Effector memory CD4-positive, alpha-beta T cell (primary cell): ENCODE data around the gene WBP1.

ENCODE experiments used
- DNase-seq, 3 donors: peaks; one replicate each; pipeline ENCODE4 v3.0.0-alpha.2; 2020
- H3K27ac ChIP-seq: 2 replicates; pipeline ENCODE4 v1.7.0; 2013; ENCODE audit warnings: mild to moderate bottlenecking, low read length, moderate library complexity; ENCODE audit not compliant: insufficient read depth, poor library complexity, severe bottlenecking
- H3K27me3 ChIP-seq: replicated peaks from 2 replicates; pipeline ENCODE4 v1.7.0; 2013; ENCODE audit warnings: mild to moderate bottlenecking, low read length; ENCODE audit not compliant: insufficient read depth, control insufficient read depth, poor library complexity, severe bottlenecking
- H3K36me3 ChIP-seq: 2 replicates; pipeline ENCODE4 v1.7.0; 2013; ENCODE audit warnings: mild to moderate bottlenecking, low read length, moderate library complexity; ENCODE audit not compliant: control insufficient read depth, insufficient read depth
- H3K4me1 ChIP-seq: 2 replicates; pipeline ENCODE4 v1.7.0; 2013; ENCODE audit warnings: low read length, mild to moderate bottlenecking; ENCODE audit not compliant: control insufficient read depth, insufficient read depth, poor library complexity, severe bottlenecking
- H3K4me3 ChIP-seq: 2 replicates; pipeline ENCODE4 v1.7.0; 2013; ENCODE audit warnings: low read length, low read depth, mild to moderate bottlenecking; ENCODE audit not compliant: insufficient read depth, poor library complexity, severe bottlenecking
- H3K9me3 ChIP-seq: 2 replicates; pipeline ENCODE4 v1.7.0; 2013; ENCODE audit warnings: mild to moderate bottlenecking, low read length, moderate library complexity; ENCODE audit not compliant: control insufficient read depth

The WBP1 gene

GRCh38 chr2:74427551-74427950 lies 30.7 kb upstream of the WBP1 start:
- Histone ChIP-seq H3K9me3 (no peaks in the 10 kb centered on the region), H3K27ac (no peak overlapping the region), H3K27me3 (no peaks in the 10 kb centered on the region), H3K4me1 (no peaks in the 10 kb centered on the region), H3K36me3 (peaks cover 10% of the 10 kb centered on the region), H3K4me3 (no peak overlapping the region)
- DNase-seq: no peak

GRCh38 chr2:74428675-74429074 lies 29.6 kb upstream of the WBP1 start:
- DNase-seq: no peak
- no peaks in the 10 kb centered on the region for H3K27me3 ChIP-seq
- no peak overlapping the region for H3K27ac ChIP-seq
- peaks cover 10% of the 10 kb centered on the region for H3K36me3 ChIP-seq
- no peaks in the 10 kb centered on the region for H3K4me1 ChIP-seq
- H3K4me3 ChIP-seq: no peak overlapping the region
- H3K9me3 ChIP-seq: no peaks in the 10 kb centered on the region

- Histone ChIP-seq H3K27me3 (no peaks in the 10 kb centered on the region), H3K4me1 (no peaks in the 10 kb centered on the region), H3K27ac (no peak overlapping the region), H3K36me3 (peaks cover 10% of the 10 kb centered on the region), H3K9me3 (no peaks in the 10 kb centered on the region), H3K4me3 (no peak overlapping the region)
- DNase-seq: no peak
Observed at GRCh38 chr2:74429487-74430451, 28.5 kb upstream of the WBP1 start.

GRCh38 chr2:74430502-74430901 lies 27.7 kb upstream of the WBP1 start:
- Histone ChIP-seq H3K36me3 (peaks cover 5% of the 10 kb centered on the region), H3K4me1 (no peaks in the 10 kb centered on the region)

GRCh38 chr2:74436111-74436805 lies 22.0 kb upstream of the WBP1 start:
- Histone ChIP-seq H3K4me1 (peaks cover 8% of the 10 kb centered on the region), H3K4me3 (no peak overlapping the region), H3K9me3 (no peaks in the 10 kb centered on the region), H3K27ac (no peak overlapping the region), H3K36me3 (no peaks in the 10 kb centered on the region), H3K27me3 (peaks cover 21% of the 10 kb centered on the region)
- DNase-seq: no peak

More at GRCh38 chr2:74430502-74430901, 27.7 kb upstream of the WBP1 start:
- no peak for DNase-seq
- Histone ChIP-seq H3K27ac (no peak overlapping the region), H3K4me3 (no peak overlapping the region), H3K27me3 (no peaks in the 10 kb centered on the region), H3K9me3 (no peaks in the 10 kb centered on the region)

GRCh38 chr2:74436848-74437695 lies 21.2 kb upstream of the WBP1 start:
- Histone ChIP-seq H3K27me3 (peaks cover 28% of the 10 kb centered on the region), H3K27ac (no peak overlapping the region), H3K4me1 (peaks cover 16% of the 10 kb centered on the region), H3K9me3 (no peaks in the 10 kb centered on the region), H3K36me3 (no peaks in the 10 kb centered on the region), H3K4me3 (no peak overlapping the region)
- no peak for DNase-seq

GRCh38 chr2:74438248-74438647 lies 20.0 kb upstream of the WBP1 start:
- Histone ChIP-seq H3K27me3 (peaks cover 37% of the 10 kb centered on the region), H3K9me3 (no peaks in the 10 kb centered on the region), H3K4me3 (no peak overlapping the region), H3K36me3 (no peaks in the 10 kb centered on the region), H3K27ac (no peak overlapping the region), H3K4me1 (peaks cover 19% of the 10 kb centered on the region)
- DNase-seq: no peak

GRCh38 chr2:74439373-74439772 lies 18.9 kb upstream of the WBP1 start:
- H3K9me3 ChIP-seq: no peaks in the 10 kb centered on the region
- H3K4me1 ChIP-seq: peaks cover 19% of the 10 kb centered on the region
- peaks cover 37% of the 10 kb centered on the region for H3K27me3 ChIP-seq
- no peak overlapping the region for H3K4me3 ChIP-seq
- no peaks in the 10 kb centered on the region for H3K36me3 ChIP-seq
- H3K27ac ChIP-seq: no peak overlapping the region
- no peak for DNase-seq

- DNase-seq: no peak
- Histone ChIP-seq H3K27ac (no peak overlapping the region), H3K4me3 (no peak overlapping the region), H3K4me1 (peaks cover 19% of the 10 kb centered on the region), H3K36me3 (no peaks in the 10 kb centered on the region), H3K9me3 (no peaks in the 10 kb centered on the region), H3K27me3 (peaks cover 37% of the 10 kb centered on the region)
Observed at GRCh38 chr2:74439803-74440377, 18.3 kb upstream of the WBP1 start.
